Neural progenitor cell (in vitro differentiated cells): ENCODE results near the gene ZNF667. TPM values are rescaled to one million over a fixed set of nuclear protein-coding genes. Genes with fewer than 3 reads are reported as not detected.

Experiments used
- DNase-seq: peaks from one replicate; pipeline ENCODE4 v3.0.0-alpha.2; 2016; ENCODE audit warnings: low spot score
- H2AFZ ChIP-seq: fragments of 200-600 bp; sonication (generic); replicated peaks from 2 replicates; pipeline ENCODE4 v1.6.1; 2016; ENCODE audit warnings: antibody characterized with exemption
- H3F3A ChIP-seq: fragments of 200-600 bp; sonication (generic); 2 replicates; pipeline ENCODE4 v1.6.1; 2016; ENCODE audit warnings: antibody characterized with exemption, low read depth
- H3K27ac ChIP-seq: fragments of 200-600 bp; sonication (generic); 2 replicates; pipeline ENCODE4 v1.5.1; 2016; ENCODE audit warnings: mild to moderate bottlenecking
- H3K27me3 ChIP-seq: fragments of 200-600 bp; sonication (generic); 2 replicates; pipeline ENCODE4 v1.6.1; 2016; ENCODE audit warnings: mild to moderate bottlenecking, moderate library complexity
- H3K36me3 ChIP-seq: fragments of 200-600 bp; sonication (generic); 2 replicates; pipeline ENCODE4 v1.5.1; 2016
- H3K4me1 ChIP-seq: fragments of 200-600 bp; sonication (generic); 2 replicates; pipeline ENCODE4 v1.6.1; 2016; ENCODE audit warnings: mixed run types
- H3K4me2 ChIP-seq: fragments of 200-600 bp; sonication (generic); 2 replicates; pipeline ENCODE4 v1.6.1; 2016
- H3K4me3 ChIP-seq: fragments of 200-600 bp; sonication (generic); 2 replicates; pipeline ENCODE4 v1.5.1; 2016
- H3K79me2 ChIP-seq: fragments of 200-600 bp; sonication (generic); 2 replicates; pipeline ENCODE4 v1.6.1; 2016; ENCODE audit warnings: low read depth
- H3K9ac ChIP-seq: fragments of 200-600 bp; sonication (generic); 2 replicates; pipeline ENCODE4 v1.6.1; 2016
- H3K9me3 ChIP-seq: fragments of 200-600 bp; sonication (generic); 2 replicates; pipeline ENCODE4 v1.5.1; 2016; ENCODE audit warnings: low read depth
- H4K20me1 ChIP-seq: fragments of 200-600 bp; sonication (generic); 2 replicates; pipeline ENCODE4 v1.6.1; 2016; ENCODE audit warnings: low read depth
- H3K27ac Mint-ChIP-seq: 3 replicates; pipeline ENCODE4 v1.8.0; 2021; ENCODE audit warnings: mixed read lengths
- H3K27me3 Mint-ChIP-seq: 2 replicates; pipeline ENCODE4 v1.8.0; 2022; ENCODE audit warnings: low read depth, mild to moderate bottlenecking, inconsistent platforms, moderate library complexity, mixed read lengths; ENCODE audit not compliant: insufficient read depth
- H3K36me3 Mint-ChIP-seq: 3 replicates; pipeline ENCODE4 v1.8.0; 2021; ENCODE audit warnings: mixed read lengths
- H3K4me1 Mint-ChIP-seq: 3 replicates; pipeline ENCODE4 v1.8.0; 2021; ENCODE audit warnings: mixed read lengths
- H3K4me3 Mint-ChIP-seq: 3 replicates; pipeline ENCODE4 v1.8.0; 2021; ENCODE audit warnings: mild to moderate bottlenecking, moderate library complexity, mixed read lengths
- H3K9me3 Mint-ChIP-seq: 3 replicates; pipeline ENCODE4 v1.8.0; 2020; ENCODE audit warnings: mixed read lengths
- CTCF ChIP-seq: fragments of 200-600 bp; sonication (generic); IDR thresholded peaks from 2 replicates; pipeline ENCODE4 v1.5.1; 2017; ENCODE audit warnings: antibody characterized with exemption, mild to moderate bottlenecking
- EZH2 ChIP-seq: fragments of 200-600 bp; sonication (generic); IDR thresholded peaks from 2 replicates; pipeline ENCODE4 v1.6.1; 2017; ENCODE audit warnings: antibody characterized with exemption, mild to moderate bottlenecking, moderate library complexity
- EZH2phosphoT487 ChIP-seq: fragments of 200-600 bp; sonication (generic); IDR thresholded peaks from 2 replicates; pipeline ENCODE4 v1.6.1; 2017; ENCODE audit warnings: antibody characterized with exemption
- total RNA-seq: library from RNA; depleted of rRNA; stranded (reverse); fragments of >200 nt; gene quantifications from 2 replicates; pipeline ENCODE4 v1.2.3, GENCODE V29; 2015; ENCODE audit warnings: low replicate concordance

The ZNF667 gene
- total RNA-seq, 1 donor from 2014 or later: 8.0 TPM

GRCh38 chr19:56404705-56405056 is 72.5 kb downstream of the ZNF667 start:
- no peak for TF ChIP-seq EZH2phosphoT487
- TF ChIP-seq EZH2: no peak
- no peak for TF ChIP-seq CTCF
- Mint-ChIP-seq H3K4me1 (peaks cover 15% of the 10 kb centered on the region), H3K27ac (peak overlapping the region; percentile 65), H3K27me3 (peaks cover 6% of the 10 kb centered on the region), H3K9me3 (peaks cover 80% of the 10 kb centered on the region), H3K36me3 (peaks cover 64% of the 10 kb centered on the region), H3K4me3 (peak overlapping the region; percentile 94)
- Histone ChIP-seq H3K9ac (peak overlapping the region; percentile 67), H3K4me2 (peak overlapping the region; percentile 93), H3K36me3 (peaks cover 19% of the 10 kb centered on the region), H3K27ac (no peak overlapping the region), H2AFZ (peak overlapping the region; percentile 99), H3F3A (no peaks in the 10 kb centered on the region), H3K9me3 (no peaks in the 10 kb centered on the region), H3K4me1 (no peaks in the 10 kb centered on the region), H3K4me3 (peak overlapping the region; percentile 72), H3K79me2 (peaks cover 23% of the 10 kb centered on the region), H3K27me3 (no peaks in the 10 kb centered on the region), H4K20me1 (no peaks in the 10 kb centered on the region)
- DNase-seq: no peak

GRCh38 chr19:56403764-56404704 is 73.1 kb downstream of the ZNF667 start, which contains the start of gene ZNF583:
ZNF583 (plus strand) TSS chr19:56404332; CDS start chr19:56407115, 2,783 bp downstream.
- no peaks in the 10 kb centered on the region for H3F3A ChIP-seq
- Mint-ChIP-seq H3K27me3 (peaks cover 8% of the 10 kb centered on the region), H3K36me3 (peaks cover 67% of the 10 kb centered on the region), H3K4me3 (peak within 1 kb of the TSS; percentile 94), H3K4me1 (peaks cover 15% of the 10 kb centered on the region), H3K27ac (peak within 1 kb of the TSS; percentile 96), H3K9me3 (peaks cover 82% of the 10 kb centered on the region)
- peak within 1 kb of the TSS; percentile 99 for H2AFZ ChIP-seq
- H4K20me1 ChIP-seq: no peaks in the 10 kb centered on the region
- H3K27me3 ChIP-seq: no peaks in the 10 kb centered on the region
- H3K4me3 ChIP-seq: peak within 1 kb of the TSS; percentile 72
- peaks cover 13% of the 10 kb centered on the region for H3K36me3 ChIP-seq
- H3K9ac ChIP-seq: peak within 1 kb of the TSS; percentile 67
- TF ChIP-seq EZH2 (no peak), EZH2phosphoT487 (no peak), CTCF (no peak)
- H3K4me2 ChIP-seq: peak within 1 kb of the TSS; percentile 93
- H3K79me2 ChIP-seq: peaks cover 23% of the 10 kb centered on the region
- peak within 1 kb of the TSS; percentile 72 for H3K27ac ChIP-seq
- peak; percentile 96 for DNase-seq
- no peaks in the 10 kb centered on the region for H3K4me1 ChIP-seq
- no peaks in the 10 kb centered on the region for H3K9me3 ChIP-seq

GRCh38 chr19:56403261-56403660 is 73.9 kb downstream of the ZNF667 start:
- Mint-ChIP-seq H3K36me3 (peaks cover 66% of the 10 kb centered on the region), H3K27ac (peak overlapping the region; percentile 96), H3K4me1 (peaks cover 15% of the 10 kb centered on the region), H3K9me3 (peaks cover 81% of the 10 kb centered on the region), H3K27me3 (peaks cover 10% of the 10 kb centered on the region), H3K4me3 (peak overlapping the region; percentile 94)
- peaks cover 8% of the 10 kb centered on the region for H3K36me3 ChIP-seq
- peak overlapping the region; percentile 72 for H3K4me3 ChIP-seq
- DNase-seq: peak; percentile 16
- H3K79me2 ChIP-seq: peaks cover 23% of the 10 kb centered on the region
- H3F3A ChIP-seq: no peaks in the 10 kb centered on the region
- H4K20me1 ChIP-seq: no peaks in the 10 kb centered on the region
- H3K27me3 ChIP-seq: no peaks in the 10 kb centered on the region
- H3K4me1 ChIP-seq: no peaks in the 10 kb centered on the region
- H3K9me3 ChIP-seq: no peaks in the 10 kb centered on the region
- TF ChIP-seq CTCF (no peak), EZH2phosphoT487 (no peak), EZH2 (no peak)
- H3K27ac ChIP-seq: no peak overlapping the region
- H3K9ac ChIP-seq: peak overlapping the region; percentile 67
- peak overlapping the region; percentile 93 for H3K4me2 ChIP-seq
- H2AFZ ChIP-seq: peak overlapping the region; percentile 99
